ENCODE measurements around the gene FAM219A. TPM values are rescaled to one million over a fixed set of nuclear protein-coding genes. Genes with fewer than 3 reads are reported as not detected.

FAM219A gene
- 38.6 TPM for total RNA-seq (2021; ENCODE audit: unreplicated experiment)
- polyA plus RNA-seq (2012; ENCODE audit: insufficient read length) = 26.2 TPM
- Bru-seq, nascent RNA = percentile 83 among the genes with signal in this experiment
- percentile 87 among the genes with signal in this experiment for BruChase-seq, experiment 1, labeled RNA remaining after a 2-hour chase
- percentile 86 among the genes with signal in this experiment for BruChase-seq, experiment 2, labeled RNA remaining after a 6-hour chase
- long read RNA-seq, transcript FAM219A-209 (6 exons, 3,644 nt) = major isoform, 10 of 61 reads
- long read RNA-seq, partial matches to known transcripts = 0 of 61 reads
- long read RNA-seq, other reads (novel, unspliced or antisense) = 44 of 61 reads

DNA sequence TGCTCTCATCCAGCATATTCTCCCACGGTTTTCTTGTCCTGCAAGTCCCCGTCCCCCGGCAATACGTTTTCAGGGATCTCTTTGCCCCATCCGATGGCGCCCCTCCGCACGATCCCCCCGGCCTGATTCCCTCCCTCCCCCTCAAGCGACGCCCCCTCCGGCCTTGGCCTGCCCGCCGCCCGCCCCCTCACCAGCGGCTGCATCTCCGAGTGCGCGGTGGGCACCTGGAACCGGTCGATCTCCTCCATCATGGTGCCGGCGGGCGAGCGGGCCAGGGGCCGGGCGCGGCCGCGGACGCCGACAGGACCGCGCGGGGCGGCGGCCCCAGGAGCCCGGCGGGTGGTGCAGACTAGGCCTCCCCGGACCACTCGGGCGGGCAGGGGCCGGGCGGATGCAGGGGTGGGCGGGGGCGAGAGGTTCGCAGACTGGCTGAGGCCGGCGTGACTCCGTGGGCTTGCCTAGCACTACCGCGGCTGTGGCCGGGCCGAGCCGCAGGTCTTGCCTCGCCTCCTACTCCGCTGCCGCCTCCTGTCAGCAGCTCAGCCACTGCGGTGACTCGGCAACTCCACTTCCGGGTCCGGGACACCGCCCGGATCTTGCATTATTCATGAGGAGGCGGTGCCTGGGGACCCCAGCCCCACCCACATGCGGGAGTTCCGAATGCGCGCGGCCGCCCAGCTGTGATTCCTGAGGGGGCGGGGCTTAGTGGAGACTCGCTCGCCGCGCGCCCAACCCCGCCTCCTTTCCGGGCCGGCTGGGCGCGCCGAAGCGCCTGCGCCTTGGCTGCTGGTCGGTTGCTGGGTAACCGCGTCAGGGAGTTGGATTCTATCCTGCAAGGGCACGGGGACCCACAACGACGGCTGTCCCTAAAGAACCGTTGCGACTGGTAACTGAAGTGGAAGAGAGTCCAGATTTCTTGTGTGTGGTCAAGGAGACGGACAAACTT lies at the start of gene FAM219A, which contains the start of gene DNAI1:
FAM219A (minus strand) TSS at position 558 of the 946 bp plus-strand sequence; CDS start at position 251, 307 bp downstream.
DNAI1 (plus strand) TSS at position 793 of the 946 bp plus-strand sequence. CDS start 201 bp downstream, outside the sequence.
- CTCF ChIA-PET = interaction anchor here (0.5 kb wide), 1 partner anchor 78 kb away, joined by 4 read pairs; no protein-coding TSS in a partner anchor
- peak; percentile 97 for ATAC-seq

More for the DNA sequence above, at the start of gene FAM219A, which contains the start of gene DNAI1:
- no TSS peak for BruUV-seq (replicated peaks)
- POLR2A ChIA-PET = no interaction called here
- Histone ChIP-seq H3K4me3 (ENCODE audit: low read depth in 2 of 2, low read length in 2 of 2) (peak within 1 kb of the TSS; percentile 79 to 84), H3K27me3 (ENCODE audit: control insufficient read depth, insufficient read depth, low read length) (no peaks in the 10 kb centered on the region), H3K9me3 (ENCODE audit: control insufficient read depth, insufficient read depth, low read depth, low read length) (no peaks in the 10 kb centered on the region), H3K4me1 (ENCODE audit: control insufficient read depth, insufficient read depth, low read length) (peaks cover 14% of the 10 kb centered on the region), H3K27ac (ENCODE audit: low read length) (peak within 1 kb of the TSS; percentile 72), H3K36me3 (ENCODE audit: control insufficient read depth, insufficient read depth, low read length) (no peaks in the 10 kb centered on the region)
- intact Hi-C loops (cut with micrococcal nuclease; ENCODE audit: unreplicated experiment) = no loop called here
- TF ChIP-seq POLR2AphosphoS5 (IDR thresholded peaks at IDR 0.05; ENCODE audit: low read depth, low read length) (peak; percentile 65), SIN3A (IDR thresholded peaks at IDR 0.05; ENCODE audit: borderline replicate concordance, insufficient read depth, low read depth, low read length) (peak; percentile 96; the same call in 1 of the 2 replicates), TCF7L2 (IDR thresholded peaks at IDR 0.05; ENCODE audit: low read depth, low read length) (no peak), CTCF (IDR thresholded peaks at IDR 0.05) (no peak), REST (IDR thresholded peaks at IDR 0.05; ENCODE audit: insufficient read depth in 1 of 2, low read depth in 2 of 2, low read length in 1 of 2) (0 out of 4 replicates have a peak, but pooled peaks of 1 of the 2 experiments have one; percentile 31)
- peak; percentile 86 for DNase-seq (ENCODE audit: low read depth, low spot score)
- in situ Hi-C loops (cut with HindIII; ENCODE audit: low pct_unique_long_range_greater_than_20kb, low sequenced_read_pairs) = no loop called here
